ENCODE results near the gene CER1.

CER1 gene

DNA sequence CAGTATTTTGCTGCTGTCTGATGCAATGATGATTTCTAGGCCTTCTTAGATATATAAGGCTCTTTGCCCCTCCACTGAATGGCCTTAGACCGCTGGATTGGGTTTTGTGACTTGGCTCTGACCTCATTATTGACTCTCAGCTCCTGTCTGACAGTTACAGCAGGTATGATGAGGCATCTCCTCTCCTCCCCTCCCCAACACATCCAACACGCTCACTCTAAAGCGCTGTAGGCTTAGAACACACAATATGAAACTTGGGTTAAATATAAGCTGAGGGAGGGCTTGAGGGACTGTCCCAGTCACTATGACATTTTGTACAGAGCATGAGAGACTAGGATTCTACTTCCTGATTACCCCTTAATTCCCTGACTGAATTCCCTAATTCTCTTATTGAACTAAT is 18.8 kb upstream of the CER1 start:
- Mint-ChIP-seq H3K4me3 (no peak overlapping the region), H3K4me1 (no peaks in the 10 kb centered on the region), H3K27ac (no peak overlapping the region), H3K36me3 (no peaks in the 10 kb centered on the region), H3K9me3 (peaks cover 5% of the 10 kb centered on the region), H3K27me3 (peaks cover 12% of the 10 kb centered on the region)

DNA sequence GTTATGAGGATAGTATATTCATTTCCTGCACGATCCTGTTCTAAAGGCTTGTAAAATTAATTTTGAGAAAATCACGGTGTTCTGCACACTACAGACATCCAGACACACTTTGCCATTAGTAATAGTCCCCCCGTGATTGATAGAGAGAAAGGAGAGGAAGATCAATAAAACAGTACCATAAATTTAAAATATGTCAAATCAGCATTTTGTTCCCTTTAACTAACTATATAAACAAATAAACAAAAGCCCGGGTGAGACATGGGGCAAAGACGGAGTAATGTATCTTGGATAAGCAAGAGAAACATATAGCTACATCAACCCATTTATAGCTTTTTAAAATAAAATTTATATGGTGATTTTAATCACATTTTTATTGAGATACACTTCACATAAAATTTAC is 10.6 kb upstream of the CER1 start:
- no peaks in the 10 kb centered on the region for H3K36me3 Mint-ChIP-seq
- H3K9me3 Mint-ChIP-seq = no peaks in the 10 kb centered on the region
- no peak overlapping the region for H3K27ac Mint-ChIP-seq
- no peak overlapping the region for H3K4me3 Mint-ChIP-seq
- H3K4me1 Mint-ChIP-seq = no peaks in the 10 kb centered on the region
- peaks cover 13% of the 10 kb centered on the region for H3K27me3 Mint-ChIP-seq

DNA sequence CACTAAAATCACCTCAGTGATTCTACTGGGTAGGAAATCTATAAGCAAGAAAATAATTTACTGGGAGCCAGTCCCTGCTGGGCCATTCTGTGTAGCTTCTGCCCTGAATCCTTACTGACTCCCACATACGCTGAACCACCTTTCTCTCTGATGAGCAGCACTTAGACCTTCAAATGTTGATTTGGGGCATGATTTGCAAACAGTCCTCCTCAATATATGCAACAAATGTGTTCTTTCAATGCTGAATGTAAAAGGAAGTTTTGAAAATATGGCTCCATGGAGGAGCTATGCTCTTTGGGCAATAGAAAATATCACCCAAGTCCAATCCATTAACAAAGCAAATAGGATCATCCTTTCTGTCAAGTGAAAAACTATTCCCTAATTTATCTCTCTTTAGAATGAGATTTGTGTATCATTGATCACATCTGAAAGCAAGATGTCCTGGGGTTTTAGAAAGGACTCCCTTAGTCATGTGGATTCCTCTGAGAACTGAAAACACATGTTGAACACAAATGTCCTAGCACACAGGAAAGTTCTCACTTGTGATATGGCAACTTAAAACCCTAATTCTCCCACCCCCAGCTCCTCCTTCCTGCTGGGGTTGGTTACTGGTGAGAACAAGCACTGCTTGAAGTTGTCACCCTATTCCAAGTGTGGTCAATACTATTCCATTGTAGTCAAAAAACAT is 8.9 kb upstream of the CER1 start:
- H3K36me3 Mint-ChIP-seq = no peaks in the 10 kb centered on the region
- peaks cover 6% of the 10 kb centered on the region for H3K27me3 Mint-ChIP-seq
- H3K27ac Mint-ChIP-seq = no peak overlapping the region
- no peaks in the 10 kb centered on the region for H3K4me1 Mint-ChIP-seq
- H3K9me3 Mint-ChIP-seq = no peaks in the 10 kb centered on the region
- H3K4me3 Mint-ChIP-seq = no peak overlapping the region

DNA sequence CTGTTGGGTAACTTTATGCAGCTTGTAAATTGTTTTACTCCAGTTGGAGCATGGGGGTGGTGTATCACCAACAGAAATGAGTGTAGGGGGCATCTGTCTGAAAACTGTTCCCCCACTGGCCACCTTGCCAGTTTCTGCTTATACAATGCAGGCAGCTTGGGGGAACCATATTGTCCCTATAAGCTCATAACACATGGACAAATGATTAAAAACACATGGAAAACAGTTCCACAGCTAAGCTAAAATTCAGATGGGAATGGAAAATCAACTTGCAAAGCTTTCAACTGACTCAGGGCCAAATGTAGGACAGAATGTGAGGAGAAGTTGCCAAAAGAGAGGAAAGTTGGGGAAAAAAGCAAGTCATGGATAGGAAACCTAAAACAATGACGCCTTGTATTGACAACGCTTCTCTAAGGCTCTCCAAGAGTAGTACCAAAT is 7.9 kb upstream of the CER1 start:
- peaks cover 5% of the 10 kb centered on the region for H3K27me3 Mint-ChIP-seq
- no peaks in the 10 kb centered on the region for H3K36me3 Mint-ChIP-seq
- H3K27ac Mint-ChIP-seq = no peak overlapping the region
- H3K9me3 Mint-ChIP-seq = no peaks in the 10 kb centered on the region
- H3K4me3 Mint-ChIP-seq = no peak overlapping the region
- H3K4me1 Mint-ChIP-seq = no peaks in the 10 kb centered on the region

DNA sequence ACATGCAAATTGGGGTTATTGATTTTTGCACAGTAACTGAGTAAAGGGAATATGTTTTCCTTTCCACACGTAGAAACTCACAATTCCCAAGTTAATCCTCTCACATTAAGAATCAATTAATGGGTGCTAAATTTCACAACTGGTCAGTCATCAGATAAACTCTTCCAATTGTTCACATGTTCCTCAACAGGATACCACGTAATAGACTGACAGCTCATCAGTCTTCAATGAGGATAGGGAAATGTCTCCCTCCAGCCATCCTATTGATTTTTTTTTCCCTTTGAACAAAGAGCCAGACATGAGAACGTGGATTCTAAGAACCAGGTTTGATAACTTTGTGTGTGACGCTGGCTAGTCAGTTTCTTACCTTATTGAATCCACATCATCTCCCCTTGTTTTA is 768 bp upstream of the CER1 start:
- Mint-ChIP-seq H3K9me3 (no peaks in the 10 kb centered on the region), H3K4me1 (no peaks in the 10 kb centered on the region), H3K36me3 (no peaks in the 10 kb centered on the region), H3K27ac (no peak overlapping the region), H3K4me3 (no peak overlapping the region), H3K27me3 (peaks cover 1% of the 10 kb centered on the region)

DNA sequence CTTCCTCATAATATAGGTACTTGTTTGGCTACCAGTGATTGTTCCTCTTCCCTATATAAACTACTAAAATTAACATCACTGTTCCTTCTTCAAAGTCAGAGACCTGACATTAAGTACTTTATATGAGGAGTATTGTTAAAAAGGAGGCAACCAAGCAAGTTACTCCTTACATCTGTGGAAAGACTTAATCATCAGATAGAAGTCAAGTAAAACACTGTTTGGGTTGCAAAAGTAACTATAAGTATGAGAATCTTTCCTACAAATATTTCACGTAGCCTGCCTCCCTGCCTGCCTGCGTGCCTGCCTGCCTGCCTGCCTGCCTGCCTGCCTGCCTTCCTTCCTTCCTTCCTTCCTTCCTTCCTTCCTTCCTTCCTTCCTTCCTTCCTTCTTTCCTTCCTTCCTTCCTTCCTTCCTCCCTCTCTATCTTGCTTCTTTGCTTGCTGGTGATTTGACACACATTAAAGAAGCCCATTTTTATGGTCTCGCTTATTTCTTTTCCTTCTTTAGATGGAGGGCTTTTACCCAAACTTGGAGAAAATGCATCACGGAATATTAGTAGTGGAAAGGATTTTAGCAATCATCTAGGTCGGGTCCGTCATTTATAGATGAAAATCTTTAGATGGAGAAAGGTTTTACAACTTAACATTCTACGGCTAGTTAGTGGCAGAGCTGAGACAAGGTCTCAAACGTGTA is 3.2 kb downstream of the CER1 start:
- Mint-ChIP-seq H3K9me3 (no peaks in the 10 kb centered on the region), H3K4me1 (no peaks in the 10 kb centered on the region), H3K27ac (no peak overlapping the region), H3K4me3 (no peak overlapping the region), H3K36me3 (no peaks in the 10 kb centered on the region), H3K27me3 (peaks cover 10% of the 10 kb centered on the region)

DNA sequence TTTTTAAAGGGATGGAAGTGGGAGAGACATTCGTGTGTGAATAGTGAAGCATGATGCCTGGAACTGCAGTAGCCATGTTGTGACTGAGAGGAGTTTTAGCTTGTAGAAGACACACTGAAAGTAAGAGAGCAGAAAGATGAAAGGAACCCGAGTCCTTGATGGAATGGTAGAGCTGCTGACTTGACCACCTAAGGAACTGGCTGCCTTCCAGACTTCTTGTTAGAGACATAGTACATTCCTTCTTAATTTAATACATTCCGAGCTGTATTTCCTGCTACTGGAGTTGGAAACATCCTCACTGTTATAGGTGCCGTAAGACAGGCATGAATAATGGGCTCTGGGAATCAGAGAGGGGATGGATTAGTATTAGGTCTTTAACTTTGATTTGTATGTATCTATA is 7.4 kb downstream of the CER1 start:
- peaks cover under 1% of the 10 kb centered on the region for H3K36me3 Mint-ChIP-seq
- peaks cover 19% of the 10 kb centered on the region for H3K27me3 Mint-ChIP-seq
- H3K27ac Mint-ChIP-seq = no peak overlapping the region
- no peak overlapping the region for H3K4me3 Mint-ChIP-seq
- H3K4me1 Mint-ChIP-seq = no peaks in the 10 kb centered on the region
- H3K9me3 Mint-ChIP-seq = peaks cover 4% of the 10 kb centered on the region

DNA sequence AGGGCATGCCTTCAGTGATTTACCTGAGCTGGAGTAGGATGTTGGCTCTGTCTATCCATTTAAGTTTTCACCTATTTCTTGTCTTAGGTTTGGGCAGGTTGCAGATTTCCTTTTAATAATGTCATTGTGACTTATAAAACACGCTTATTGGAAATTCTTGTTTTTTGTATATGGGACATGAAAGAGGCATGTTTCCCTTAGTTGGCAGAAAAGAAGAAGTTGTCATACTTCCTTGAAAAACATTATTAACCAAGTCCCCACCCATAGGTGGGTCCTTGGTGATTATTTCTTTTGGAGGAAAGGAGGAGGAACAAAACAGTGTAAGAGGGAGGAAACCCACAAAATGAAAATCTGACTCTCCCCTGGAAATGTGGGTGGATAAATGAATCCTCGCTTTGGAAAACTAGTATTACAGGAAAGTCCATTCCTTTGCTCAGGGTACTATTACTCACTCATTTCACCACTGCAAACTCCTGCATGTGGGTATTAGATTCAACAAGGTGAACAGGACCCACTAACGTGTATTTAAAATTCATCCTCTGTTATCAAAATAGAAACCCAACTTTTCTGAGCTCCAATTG is 9.3 kb downstream of the CER1 start:
- H3K4me3 Mint-ChIP-seq = no peak overlapping the region
- peaks cover 20% of the 10 kb centered on the region for H3K9me3 Mint-ChIP-seq
- no peak overlapping the region for H3K27ac Mint-ChIP-seq
- H3K4me1 Mint-ChIP-seq = no peaks in the 10 kb centered on the region
- H3K36me3 Mint-ChIP-seq = peaks cover 7% of the 10 kb centered on the region
- H3K27me3 Mint-ChIP-seq = peaks cover 30% of the 10 kb centered on the region

DNA sequence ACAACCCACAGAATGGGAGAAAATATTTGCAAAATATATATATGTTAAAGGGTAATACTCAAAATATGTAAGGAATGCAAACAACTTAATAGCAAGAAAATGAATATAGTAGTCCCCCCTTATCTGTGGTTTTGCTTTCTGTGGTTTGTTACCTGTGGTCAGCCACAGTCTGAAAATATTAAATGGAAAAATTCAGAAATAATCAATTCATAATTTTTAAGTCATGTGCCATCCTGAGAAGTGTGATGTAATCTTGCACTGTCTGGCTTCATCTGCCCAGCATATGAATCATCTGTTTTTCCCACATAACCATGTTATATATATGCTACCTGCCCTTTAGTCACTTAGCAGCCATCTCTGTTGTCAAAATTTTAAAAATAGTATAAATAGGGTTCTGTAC is 11.7 kb downstream of the CER1 start:
- Mint-ChIP-seq H3K36me3 (peaks cover 7% of the 10 kb centered on the region), H3K4me1 (no peaks in the 10 kb centered on the region), H3K4me3 (no peak overlapping the region), H3K27me3 (peaks cover 29% of the 10 kb centered on the region), H3K27ac (peak overlapping the region; percentile 41), H3K9me3 (peaks cover 29% of the 10 kb centered on the region)

DNA sequence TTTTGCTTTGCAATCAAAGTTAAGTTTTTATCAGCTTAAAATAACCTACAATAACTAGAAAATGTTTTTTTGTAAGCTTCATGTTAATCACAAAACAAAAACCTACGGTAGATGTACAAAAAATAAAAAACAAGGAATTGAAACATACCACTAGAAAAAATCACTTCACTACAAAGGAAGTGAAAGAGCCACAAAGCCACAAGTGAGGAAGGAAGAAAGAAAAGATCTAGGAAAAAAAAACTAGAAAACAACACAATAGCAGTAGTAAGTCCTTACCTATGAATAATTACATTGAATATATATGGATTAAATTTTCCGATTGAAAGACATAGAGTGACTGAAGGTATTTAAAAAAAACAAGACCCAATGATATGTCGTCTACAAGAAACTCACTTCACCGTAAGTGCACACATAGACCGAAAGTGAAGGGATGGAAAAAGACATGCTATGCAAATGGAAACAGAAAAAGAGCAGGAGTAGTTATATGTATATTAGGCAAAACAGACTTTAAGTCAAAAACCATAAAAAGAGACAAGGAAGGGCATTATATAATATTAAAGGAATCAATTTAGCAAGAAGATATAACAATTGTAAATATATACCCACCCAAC is 15.9 kb downstream of the CER1 start:
- no peak overlapping the region for H3K4me3 Mint-ChIP-seq
- H3K27me3 Mint-ChIP-seq = peaks cover 22% of the 10 kb centered on the region
- no peaks in the 10 kb centered on the region for H3K4me1 Mint-ChIP-seq
- H3K36me3 Mint-ChIP-seq = peaks cover 11% of the 10 kb centered on the region
- H3K27ac Mint-ChIP-seq = no peak overlapping the region
- H3K9me3 Mint-ChIP-seq = peaks cover 36% of the 10 kb centered on the region

DNA sequence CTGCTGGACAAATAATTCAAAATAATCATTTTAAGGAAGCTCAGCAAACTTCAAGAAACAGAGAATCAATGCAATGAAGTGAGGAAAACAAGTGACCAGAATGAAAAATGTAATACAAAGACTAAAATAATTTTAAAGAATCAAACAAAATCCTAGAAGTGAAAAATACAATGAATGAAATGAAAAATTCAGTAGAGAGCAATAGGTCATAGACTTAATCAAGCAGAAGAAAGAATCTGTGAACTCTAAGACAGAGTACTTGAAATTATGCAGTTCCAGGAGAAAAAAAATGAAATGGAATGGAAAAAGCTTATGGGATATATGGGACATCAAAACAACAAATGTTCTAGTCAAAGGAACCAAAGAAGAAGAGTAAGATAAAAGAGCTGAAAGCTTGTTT is 17.5 kb downstream of the CER1 start:
- peaks cover 20% of the 10 kb centered on the region for H3K27me3 Mint-ChIP-seq
- H3K27ac Mint-ChIP-seq = no peak overlapping the region
- H3K36me3 Mint-ChIP-seq = peaks cover 11% of the 10 kb centered on the region
- H3K4me3 Mint-ChIP-seq = no peak overlapping the region
- peaks cover 32% of the 10 kb centered on the region for H3K9me3 Mint-ChIP-seq
- H3K4me1 Mint-ChIP-seq = no peaks in the 10 kb centered on the region

DNA sequence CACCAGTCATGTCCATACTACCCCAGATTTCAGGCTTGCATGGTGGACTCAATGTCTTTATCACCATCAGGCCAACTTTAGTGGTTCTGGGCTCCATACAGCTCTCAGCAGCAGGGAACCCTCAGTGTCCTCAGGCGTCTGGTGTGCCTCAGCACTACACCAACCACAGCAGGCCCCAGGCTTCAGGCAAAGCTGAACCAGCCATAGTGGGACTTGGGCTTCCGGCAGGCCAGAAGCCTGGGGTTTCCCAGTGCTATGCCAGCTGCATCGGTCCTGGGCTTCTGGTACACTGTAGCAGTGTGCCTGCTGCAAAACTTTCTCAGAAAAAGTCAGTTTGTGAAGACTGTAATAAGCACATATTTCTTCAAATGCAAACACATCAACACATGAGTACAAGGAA is 18.3 kb downstream of the CER1 start:
- Mint-ChIP-seq H3K4me1 (no peaks in the 10 kb centered on the region), H3K9me3 (peaks cover 25% of the 10 kb centered on the region), H3K36me3 (peaks cover 8% of the 10 kb centered on the region)

DNA sequence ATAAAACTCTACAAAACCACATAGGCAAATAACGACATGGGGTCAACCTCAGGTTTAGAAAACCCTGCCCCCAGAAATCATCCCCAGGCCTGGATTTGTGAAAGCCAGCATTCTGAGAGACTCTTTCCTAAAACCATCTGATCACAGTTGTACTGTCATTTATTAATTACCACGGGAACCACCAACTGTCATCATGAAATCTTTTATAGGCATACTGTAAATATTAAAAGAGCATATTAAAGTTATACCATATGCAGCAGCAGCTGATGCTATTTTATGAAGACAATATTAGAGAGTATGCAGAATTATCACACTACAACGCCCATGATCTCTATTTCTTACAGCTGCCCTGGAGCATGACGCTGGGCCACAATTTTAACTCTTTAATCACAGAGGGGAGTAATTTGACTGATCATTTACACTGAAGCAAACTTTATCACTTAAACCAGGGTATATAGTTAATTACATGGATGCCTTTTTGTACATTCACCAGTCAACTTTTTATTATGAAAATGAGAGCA is 20.3 kb downstream of the CER1 start:
- Mint-ChIP-seq H3K27me3 (peaks cover 10% of the 10 kb centered on the region), H3K4me3 (no peak overlapping the region), H3K9me3 (peaks cover 16% of the 10 kb centered on the region), H3K4me1 (no peaks in the 10 kb centered on the region), H3K36me3 (peaks cover 4% of the 10 kb centered on the region), H3K27ac (no peak overlapping the region)

More for the DNA sequence above, 18.3 kb downstream of the CER1 start:
- Mint-ChIP-seq H3K4me3 (no peak overlapping the region), H3K27ac (no peak overlapping the region), H3K27me3 (peaks cover 16% of the 10 kb centered on the region)

DNA sequence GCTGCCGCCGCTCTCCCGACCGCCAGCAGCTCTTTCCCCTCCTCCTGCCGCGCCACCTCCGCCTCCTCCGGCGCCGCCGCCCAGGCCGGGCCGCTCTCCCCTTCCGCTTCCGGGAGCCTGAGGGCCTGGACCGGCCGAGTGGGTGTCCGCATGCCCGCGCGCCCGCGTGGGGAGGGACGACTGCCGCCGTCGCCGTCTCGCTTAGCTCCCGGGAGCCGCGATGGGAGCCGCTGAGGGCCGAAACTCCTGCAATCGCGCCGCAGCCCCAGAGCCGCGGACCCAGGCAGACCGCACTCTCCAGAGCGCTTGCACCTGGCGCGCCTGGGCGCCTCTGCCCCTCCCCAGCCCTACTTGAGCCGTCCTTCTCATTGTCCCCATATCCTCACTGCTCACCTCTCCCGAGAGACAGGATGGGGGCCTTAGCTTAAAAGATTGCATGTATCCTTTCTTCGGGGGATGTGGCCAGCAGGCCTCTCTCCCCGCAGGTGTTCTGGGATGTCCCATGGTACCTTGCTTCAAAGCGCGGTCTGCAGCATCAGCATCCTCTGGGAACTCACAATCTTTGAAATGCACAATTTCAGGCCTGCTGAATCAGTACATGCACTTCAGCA is 29.2 kb downstream of the CER1 start, which contains the start of gene ZDHHC21:
ZDHHC21 (minus strand) TSS at position 182 of the 611 bp plus-strand sequence. CDS start 19,092 bp downstream, outside the sequence.
- peak within 1 kb of the TSS; percentile 96 for H3K4me3 Mint-ChIP-seq
- peaks cover 7% of the 10 kb centered on the region for H3K27me3 Mint-ChIP-seq
- peaks cover 37% of the 10 kb centered on the region for H3K4me1 Mint-ChIP-seq
- H3K9me3 Mint-ChIP-seq = no peaks in the 10 kb centered on the region
- H3K27ac Mint-ChIP-seq = peak within 1 kb of the TSS; percentile 97
- peaks cover 8% of the 10 kb centered on the region for H3K36me3 Mint-ChIP-seq

DNA sequence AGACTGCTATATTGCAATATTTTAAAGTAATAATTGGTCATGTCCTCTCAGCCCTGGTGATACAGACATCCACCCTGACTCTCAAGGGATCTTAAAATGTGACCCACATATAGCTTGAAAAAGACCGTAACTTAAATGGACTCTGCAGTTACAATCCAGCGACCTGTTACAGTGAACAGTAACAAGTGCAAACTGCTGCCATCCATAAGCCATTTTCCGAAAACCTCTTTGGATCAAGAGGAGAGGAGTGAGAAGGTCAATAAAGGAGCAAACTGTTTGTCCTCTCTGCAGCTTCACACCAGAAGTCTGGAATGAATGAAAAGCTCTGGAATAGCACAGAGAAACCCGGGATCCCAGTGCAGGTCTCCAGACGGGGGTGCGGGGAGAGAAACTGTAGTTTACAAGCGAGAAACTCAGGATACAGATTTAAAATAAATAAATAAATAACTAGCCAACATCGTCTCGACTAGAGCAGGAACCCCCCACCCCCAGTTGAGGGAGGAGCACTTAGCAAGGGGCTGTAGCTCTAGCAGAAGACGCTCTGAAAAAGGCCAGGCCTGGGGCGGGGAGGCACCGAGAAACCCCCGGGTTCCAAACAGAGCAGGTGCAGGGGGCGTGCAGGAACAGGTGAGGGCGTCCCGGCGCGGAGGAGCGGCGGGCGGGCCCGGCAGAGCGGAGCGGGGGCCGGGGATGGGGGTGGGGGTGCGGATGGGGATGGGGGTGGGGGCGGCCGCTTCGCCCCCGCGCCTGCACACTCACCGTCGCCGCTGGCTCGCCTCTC is 29.9 kb downstream of the CER1 start:
- Mint-ChIP-seq H3K27me3 (peaks cover 7% of the 10 kb centered on the region), H3K27ac (peak overlapping the region; percentile 85), H3K4me1 (peaks cover 37% of the 10 kb centered on the region), H3K9me3 (no peaks in the 10 kb centered on the region), H3K4me3 (peak overlapping the region; percentile 96), H3K36me3 (peaks cover 8% of the 10 kb centered on the region)

Measured in activated naive CD4-positive, alpha-beta T cell treated with anti-CD3 and anti-CD28 coated beads, Interleukin-2, amount 50 U/mL, for 24 hours (primary cell).